Erythroblast (primary cell): ENCODE results near the gene DCDC2B.
A peak's percentile ranks its signal among the peaks of the same experiment; 100 is the strongest.

Experiments
- DNase-seq, 2 experiments: peaks; one replicate each; lab custom pipeline; 2025; lab: John Stamatoyannopoulos, UW
- GATA1 ChIP-seq: IDR thresholded peaks from 2 replicates; pipeline ENCODE4 v1.6.1; 2011; ENCODE audit warnings: low read depth, mild to moderate bottlenecking, control low read depth, low read length, moderate library complexity
- POLR2A ChIP-seq: IDR thresholded peaks from 2 replicates; pipeline ENCODE4 v1.6.1; 2011; ENCODE audit warnings: mild to moderate bottlenecking, low read length

The DCDC2B gene

DNA sequence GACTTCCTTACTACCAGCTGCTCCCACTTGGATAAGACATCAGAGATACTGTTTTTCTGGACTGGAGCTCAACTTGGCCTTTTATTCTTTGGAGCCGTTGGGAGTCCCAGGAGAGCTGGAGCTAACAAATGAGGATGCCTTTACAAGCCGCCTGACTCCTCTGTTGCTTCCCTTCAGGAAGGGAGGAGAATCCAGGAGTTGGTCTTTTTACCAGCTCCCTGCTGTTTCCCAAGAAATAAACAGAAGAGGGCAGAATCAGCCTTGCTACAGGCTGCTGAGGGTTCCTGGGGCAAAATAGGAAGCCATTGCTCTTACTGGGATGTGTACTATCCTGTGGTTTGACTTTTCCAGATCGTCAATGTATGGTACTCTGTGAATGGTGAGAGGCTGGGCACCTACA, 14.8 kb downstream of the DCDC2B start:
- DNase-seq, result no peak
- TF ChIP-seq GATA1 (no peak), POLR2A (no peak)

GRCh38 chr1:32224285-32224684, 15.4 kb downstream of the DCDC2B start:
- TF ChIP-seq POLR2A (no peak), GATA1 (no peak)
- DNase-seq, result no peak

DNA sequence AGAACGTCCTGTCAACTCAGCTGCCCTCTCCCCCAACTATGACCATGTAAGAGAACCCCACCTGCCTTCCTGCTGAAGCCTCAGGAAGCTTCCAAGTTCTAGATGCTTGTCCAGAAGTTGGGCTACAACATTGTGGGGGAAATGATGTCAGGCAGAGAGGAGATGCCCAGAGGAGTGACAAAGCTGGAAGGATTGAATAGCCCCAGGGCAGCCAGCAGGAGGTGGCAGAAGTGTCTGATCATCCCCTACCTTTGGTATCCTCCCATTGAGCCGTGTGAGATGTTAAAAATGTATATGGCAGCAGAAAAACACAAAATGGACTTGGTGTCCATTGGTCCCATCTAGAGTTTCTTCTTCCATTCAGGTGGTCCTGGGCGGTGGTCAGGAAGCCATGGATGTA, 19.9 kb downstream of the DCDC2B start:
- no peak for DNase-seq
- no peak for TF ChIP-seq POLR2A
- no peak for TF ChIP-seq GATA1

GRCh38 chr1:32231843-32232432, 23.0 kb downstream of the DCDC2B start:
- TF ChIP-seq POLR2A (peak; percentile 31), GATA1 (no peak)
- DNase-seq, result no peak

DNA sequence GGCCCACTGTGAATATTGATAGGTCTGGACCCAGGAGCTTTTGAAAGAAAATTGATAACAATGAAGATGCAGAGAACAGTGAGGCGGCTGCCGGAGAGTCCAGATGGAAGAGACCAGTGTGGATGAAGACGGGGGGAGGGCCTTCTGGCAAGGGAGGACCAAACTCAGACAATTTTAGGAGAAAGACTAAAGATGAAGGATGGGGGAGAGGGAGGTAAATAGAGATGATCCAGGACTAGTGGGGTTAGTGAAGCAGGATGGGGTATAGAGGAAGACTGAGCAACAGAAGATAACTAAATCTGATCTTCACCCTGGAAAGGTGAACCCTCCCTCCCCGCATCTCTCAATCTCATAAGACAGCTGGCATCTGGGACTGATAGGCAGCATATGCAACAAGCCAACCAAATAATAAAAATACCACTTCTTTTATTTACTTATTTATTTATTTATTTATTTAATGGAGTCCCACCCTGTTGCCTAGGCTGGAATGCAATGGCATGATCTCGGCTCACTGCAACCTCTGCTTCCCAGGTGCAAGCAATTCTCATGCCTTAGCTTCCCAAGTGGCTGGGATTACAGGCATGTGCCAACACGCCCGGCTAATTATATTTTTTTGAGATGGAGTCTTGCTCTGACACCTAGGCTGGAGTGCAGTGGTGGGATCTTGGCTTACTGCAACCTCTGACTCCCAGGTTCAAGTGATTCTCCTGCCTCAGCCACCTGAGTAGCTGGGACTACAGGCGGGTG, 23.8 kb downstream of the DCDC2B start:
- DNase-seq, result no peak
- TF ChIP-seq GATA1, result no peak
- TF ChIP-seq POLR2A, result no peak

GRCh38 chr1:32234792-32235191, 25.9 kb downstream of the DCDC2B start:
- TF ChIP-seq GATA1, result no peak
- no peak for TF ChIP-seq POLR2A
- DNase-seq, result no peak

DNA sequence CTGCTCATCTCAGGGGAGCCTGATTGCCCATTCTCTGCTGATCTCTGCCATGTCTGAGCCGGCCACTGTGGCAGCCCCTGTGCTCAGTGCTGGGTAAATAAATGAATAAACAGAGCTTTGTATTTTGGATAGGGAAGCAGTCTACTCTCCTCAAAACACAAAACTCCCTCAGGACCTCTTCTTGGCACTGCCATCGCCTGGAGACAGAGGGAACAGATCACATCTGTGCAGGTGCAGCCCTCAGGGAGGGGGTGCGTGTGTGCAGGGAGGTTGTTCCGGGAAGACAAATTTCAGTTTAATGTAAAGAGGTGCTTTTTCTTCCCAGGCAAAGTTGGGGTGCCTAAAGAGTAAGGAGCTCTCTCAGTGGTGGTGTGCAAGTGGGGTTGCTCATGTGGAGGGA, 30.4 kb downstream of the DCDC2B start:
- DNase-seq, result no peak
- no peak for TF ChIP-seq POLR2A
- TF ChIP-seq GATA1, result no peak

DNA sequence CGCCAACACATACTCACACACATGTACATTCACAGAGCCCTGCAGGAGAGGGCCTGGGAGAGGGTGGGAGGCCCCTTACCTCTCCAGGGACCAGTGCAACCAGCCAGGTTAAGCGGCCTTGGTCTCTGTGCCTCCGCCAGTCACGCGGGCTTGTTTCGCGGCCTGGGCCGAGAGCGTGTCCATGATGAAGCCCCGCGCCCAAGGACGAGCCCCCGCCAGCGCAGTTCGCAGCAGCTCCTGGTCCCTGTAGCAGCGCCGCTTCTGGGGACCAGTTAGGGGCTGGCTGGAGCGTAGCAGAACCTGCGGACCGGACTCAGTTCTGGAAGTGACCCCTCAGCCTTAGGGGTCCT, 30.9 kb downstream of the DCDC2B start:
- no peak for DNase-seq
- TF ChIP-seq POLR2A (peak; percentile 11), GATA1 (no peak)

- no peak for TF ChIP-seq POLR2A
- no peak for TF ChIP-seq GATA1
- peak; percentile 26 to 61 for DNase-seq
These were observed 31.5 kb downstream of the DCDC2B start for GRCh38 chr1:32240140-32240951.

DNA sequence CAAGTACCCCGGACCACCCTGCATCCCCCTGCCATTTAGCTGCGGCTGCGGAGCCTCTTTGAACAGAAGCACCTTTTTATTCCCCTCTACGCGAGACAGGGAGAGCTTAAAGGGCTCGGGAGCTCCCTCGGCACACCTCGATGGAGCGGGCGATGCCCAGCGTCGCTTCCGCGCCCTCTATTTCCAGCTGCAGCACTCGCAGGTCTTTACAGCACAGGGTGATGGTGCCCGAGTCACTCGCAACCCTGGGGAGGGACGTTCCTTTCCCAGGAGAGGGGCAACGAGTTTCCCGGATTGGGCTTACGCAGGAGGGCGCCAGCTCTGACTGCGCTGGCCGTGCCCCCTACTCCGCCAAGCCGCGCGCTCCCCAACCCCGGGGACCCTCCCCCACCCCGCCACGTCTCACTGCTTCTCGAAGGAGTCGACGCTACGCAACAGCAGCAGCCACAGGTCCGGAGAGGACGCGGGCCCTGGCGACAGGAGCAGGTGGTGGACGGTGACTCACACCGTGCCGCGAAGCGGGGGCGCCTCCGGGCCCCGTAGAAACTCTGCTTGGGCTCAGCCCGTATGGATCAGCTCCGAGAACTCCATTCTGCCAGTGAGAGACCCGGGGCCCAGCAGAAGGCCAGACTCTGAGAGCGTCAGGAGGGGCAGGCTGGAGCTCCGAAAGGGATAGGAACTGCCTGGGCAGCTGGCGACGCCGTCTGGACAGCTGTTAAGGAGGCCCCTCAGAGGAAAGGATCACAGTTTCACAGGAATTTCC, 32.3 kb downstream of the DCDC2B start:
- DNase-seq, result peak; percentile 33 to 49

GRCh38 chr1:32242341-32242851, 33.5 kb downstream of the DCDC2B start:
- TF ChIP-seq GATA1 (no peak), POLR2A (no peak)
- no peak for DNase-seq

More for the DNA sequence above, 32.3 kb downstream of the DCDC2B start:
- TF ChIP-seq POLR2A, result no peak

DNA sequence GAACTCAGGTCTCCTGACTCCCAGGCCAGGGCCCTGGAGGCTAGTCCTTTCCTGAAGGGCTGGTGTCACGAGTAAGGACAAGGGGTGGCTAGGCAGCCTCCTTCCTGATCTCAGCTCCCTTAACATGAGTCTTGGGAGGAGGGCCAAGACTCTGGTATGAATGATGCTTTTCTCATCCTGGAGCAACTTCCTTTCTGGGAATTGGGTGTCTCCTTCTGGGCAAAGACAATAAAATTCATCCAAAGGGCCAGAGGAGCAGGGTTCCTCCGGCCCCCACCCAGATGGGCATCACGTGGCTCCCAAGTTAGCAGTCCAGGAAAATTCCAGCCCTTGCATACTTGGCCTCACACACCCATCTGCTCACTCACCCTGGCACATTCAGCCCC, 38.0 kb downstream of the DCDC2B start, which contains the start of gene FAM167B:
Gene FAM167B (plus strand): TSS at position 335 of the 386 bp plus-strand sequence. CDS start 200 bp downstream, outside the sequence.
- no peak for DNase-seq
- TF ChIP-seq POLR2A (no peak), GATA1 (no peak)

GRCh38 chr1:32247452-32247851, 38.6 kb downstream of the DCDC2B start:
- no peak for TF ChIP-seq GATA1
- no peak for TF ChIP-seq POLR2A
- no peak for DNase-seq
